ENCODE results near the gene ENDOV.

ENDOV gene

GRCh38 chr17:80486692-80487091 lies 71.7 kb downstream of the ENDOV start:
- TF ChIP-seq POLR2AphosphoS5 (IDR thresholded peaks at IDR 0.05; ENCODE audit: low read depth, low read length) (no peak), POLR2A (IDR thresholded peaks at IDR 0.05; ENCODE audit: low read depth, low read length) (no peak), PAX5 (IDR thresholded peaks at IDR 0.05; ENCODE audit: insufficient read depth, low read length, severe bottlenecking) (no peak), TAF1 (IDR thresholded peaks at IDR 0.05; ENCODE audit: low read depth, low read length) (no peak), SPI1 (IDR thresholded peaks at IDR 0.05; ENCODE audit: low read depth, low read length) (no peak)

GRCh38 chr17:80487511-80487910 lies 72.5 kb downstream of the ENDOV start:
- DNase-seq (ENCODE audit: insufficient read length, low spot score) (no peak), FAIRE-seq (no peak)
- no peak for TF ChIP-seq SPI1 (IDR thresholded peaks at IDR 0.05; ENCODE audit: low read depth, low read length)

More at GRCh38 chr17:80486692-80487091, 71.7 kb downstream of the ENDOV start:
- no peak for FAIRE-seq
- no peak for DNase-seq (ENCODE audit: insufficient read length, low spot score)

All from GM12891 (cell line).